CD14-positive monocyte (primary cell): ENCODE measurements around the gene DAZAP1. TPM values are rescaled to one million over a fixed set of nuclear protein-coding genes. Genes with fewer than 3 reads are reported as not detected.

Experiments used
- DNase-seq, 3 donors: peaks; one replicate each; pipeline ENCODE4 v3.0.0-alpha.2; 2011 to 2022
- H2AFZ ChIP-seq: 2 replicates; pipeline ENCODE4 v1.6.0; 2012; ENCODE audit warnings: mild to moderate bottlenecking, low read depth, low read length, inconsistent platforms; ENCODE audit not compliant: insufficient read depth, poor library complexity, severe bottlenecking
- H3K27ac ChIP-seq, 2 donors: 1 replicate in 1 of 2; 2 replicates in 1 of 2; pipeline ENCODE4 v1.5.1; 2012 to 2013; ENCODE audit warnings: low read length in 2 of 2, control low read depth in 1 of 2, inconsistent platforms in 1 of 2, low read depth in 1 of 2, mild to moderate bottlenecking in 1 of 2
- H3K27me3 ChIP-seq, 2 donors: one replicate each; pipeline versions ENCODE4 v1.6.0 to v1.6.1; 2011 to 2013; ENCODE audit warnings: low read length in 2 of 2; ENCODE audit not compliant: control insufficient read depth in 2 of 2, insufficient read depth in 2 of 2
- H3K36me3 ChIP-seq, 2 donors: replicated peaks in 1 of 2; 1 replicate in 1 of 2; 2 replicates in 1 of 2; pipeline versions ENCODE4 v1.5.1 to v1.6.1; 2012 to 2013; ENCODE audit warnings: low read length in 2 of 2, control low read depth in 1 of 2, inconsistent platforms in 1 of 2, mild to moderate bottlenecking in 1 of 2; ENCODE audit not compliant: insufficient read depth in 2 of 2, control insufficient read depth in 1 of 2
- H3K4me1 ChIP-seq, 2 donors: 1 replicate in 1 of 2; 2 replicates in 1 of 2; pipeline versions ENCODE4 v1.5.1 to v1.6.1; 2012 to 2013; ENCODE audit warnings: low read length in 2 of 2, control low read depth in 1 of 2, inconsistent platforms in 1 of 2, mild to moderate bottlenecking in 1 of 2, moderate library complexity in 1 of 2; ENCODE audit not compliant: insufficient read depth in 2 of 2, control insufficient read depth in 1 of 2
- H3K4me2 ChIP-seq: replicated peaks from 2 replicates; pipeline ENCODE3; 2012; ENCODE audit warnings: low read length, moderate library complexity, mild to moderate bottlenecking; ENCODE audit not compliant: poor library complexity, severe bottlenecking; ENCODE audit errors: extremely low read depth
- H3K4me3 ChIP-seq, 3 experiments: fragments of 200-600 bp in 1 of 3; sonication (generic) in 1 of 3; replicated peaks in 1 of 3; 1 replicate in 2 of 3; 2 replicates in 1 of 3; pipeline ENCODE4 v1.5.1; 2011 to 2013; ENCODE audit warnings: low read length in 3 of 3, mild to moderate bottlenecking in 3 of 3, control low read depth in 2 of 3, low read depth in 2 of 3, inconsistent platforms in 1 of 3, moderate library complexity in 1 of 3
- H3K79me2 ChIP-seq: 2 replicates; pipeline ENCODE4 v1.6.0; 2012; ENCODE audit warnings: mild to moderate bottlenecking, control low read depth, inconsistent platforms, low read length, moderate library complexity; ENCODE audit not compliant: insufficient read depth
- H3K9ac ChIP-seq: 2 replicates; pipeline ENCODE4 v1.6.0; 2017; ENCODE audit warnings: low read length, mild to moderate bottlenecking; ENCODE audit not compliant: insufficient read depth, poor library complexity, severe bottlenecking
- H3K9me3 ChIP-seq, 2 donors: replicated peaks in 1 of 2; 1 replicate in 1 of 2; 2 replicates in 1 of 2; pipeline versions ENCODE4 v1.5.1 to v1.6.1; 2012 to 2013; ENCODE audit warnings: low read length in 2 of 2, control low read depth in 1 of 2; ENCODE audit not compliant: control insufficient read depth in 1 of 2, insufficient read depth in 1 of 2
- H4K20me1 ChIP-seq: 2 replicates; pipeline ENCODE4 v1.6.0; 2012; ENCODE audit warnings: mild to moderate bottlenecking, low read length, control low read depth, moderate library complexity; ENCODE audit not compliant: insufficient read depth
- H3K27ac Mint-ChIP-seq, 7 donors: one replicate each; pipeline ENCODE4 v1.8.0; 2020; ENCODE audit warnings: mild to moderate bottlenecking in 7 of 7, mixed read lengths in 7 of 7, moderate library complexity in 6 of 7, inconsistent platforms in 2 of 7
- H3K27me3 Mint-ChIP-seq, 3 donors: one replicate each; pipeline ENCODE4 v1.8.0; 2021 to 2022; ENCODE audit warnings: low read depth in 3 of 3, mild to moderate bottlenecking in 3 of 3, mixed read lengths in 3 of 3, moderate library complexity in 3 of 3, inconsistent platforms in 1 of 3
- H3K36me3 Mint-ChIP-seq, 2 donors: one replicate each; pipeline ENCODE4 v1.8.0; 2020; ENCODE audit warnings: mixed read lengths in 2 of 2, inconsistent platforms in 1 of 2, mild to moderate bottlenecking in 1 of 2
- H3K4me1 Mint-ChIP-seq: one replicate; pipeline ENCODE4 v1.8.0; 2020; ENCODE audit warnings: mild to moderate bottlenecking, mixed read lengths
- H3K4me3 Mint-ChIP-seq, 2 donors: one replicate each; pipeline ENCODE4 v1.8.0; 2020; ENCODE audit warnings: mild to moderate bottlenecking in 2 of 2, mixed read lengths in 2 of 2, moderate library complexity in 1 of 2
- H3K9me3 Mint-ChIP-seq, 7 donors: one replicate each; pipeline ENCODE4 v1.8.0; 2020 to 2022; ENCODE audit warnings: mixed read lengths in 7 of 7, mild to moderate bottlenecking in 6 of 7, moderate library complexity in 6 of 7, inconsistent platforms in 2 of 7
- CTCF ChIP-seq: fragments of 200-600 bp; IDR thresholded peaks from one replicate; pipeline ENCODE4 v1.8.0; 2022; ENCODE audit warnings: antibody characterized with exemption, mild to moderate bottlenecking
- WGBS: methylation state at CpG from one replicate; pipeline ENCODE4 v1.1.5; 2013; ENCODE audit warnings: missing lambda C conversion rate; ENCODE audit not compliant: insufficient coverage; 5-methylcytosine and 5-hydroxymethylcytosine counted together
- intact Hi-C, 2 donors: fragments of 100-400 bp; cut with micrococcal nuclease; formaldehyde crosslinking; loops; one replicate each; pipeline versions ENCODE4 v1.15.0 to v1.15.1; 2023
- polyA minus RNA-seq: library from RNA; depleted of rRNA, polyadenylated mRNA; stranded (reverse); fragments of >200 nt; gene quantifications from 2 replicates; pipeline ENCODE4 v1.2.3, GENCODE V29; 2012
- polyA plus RNA-seq, 3 donors: library from polyadenylated mRNA; depleted of rRNA in 1 of 3; unstranded in 2 of 3; stranded (reverse) in 1 of 3; fragments of 300-500 nt in 2 of 3; fragments of >200 nt in 1 of 3; fragmentation: Illumina TruSeq in 2 of 3; gene quantifications; 1 replicate in 2 of 3; 2 replicates in 1 of 3; pipeline ENCODE4 v1.2.3, GENCODE V29; 2012 to 2021
- total RNA-seq, 12 experiments: library from RNA in 1 of 12; stranded (reverse) in 1 of 12; fragments of 120-200 nt in 1 of 12; gene quantifications; one replicate each; pipeline ENCODE4 v1.2.4 and lab custom pipeline; 2013 to 2026; ENCODE audit warnings: mixed read lengths in 6 of 12, inconsistent platforms in 1 of 12

DAZAP1 gene
- total RNA-seq (2013): 72.3 TPM
- polyA plus RNA-seq (10 to 100 TPM in 1 of 3 donors, 1 to 10 TPM in 2; 3.3 to 57.1 (median 4.2) TPM), polyA minus RNA-seq (31.3 and 39.2 TPM in 2 replicates), total RNA-seq (lab: John Stamatoyannopoulos, UW) (29.2 to 94.1 (median 71.9) reads per million in 11 experiments)

GRCh38 chr19:1407528-1408299 is at the start of gene DAZAP1:
Gene DAZAP1, plus strand, starts transcription at chr19:1407586. Its CDS starts 188 bp downstream, at chr19:1407774.
- intact Hi-C loops: no loop called here
- H3K4me3 ChIP-seq: peak within 1 kb of the TSS; percentile 87 to 92 (median 90)
- H3K9me3 ChIP-seq: no peaks in the 10 kb centered on the region
- peak within 1 kb of the TSS; percentile 94 for H3K9ac ChIP-seq
- H3K27ac Mint-ChIP-seq: peak within 1 kb of the TSS; percentile 46 to 82 (median 76)
- no peak for TF ChIP-seq CTCF
- peak within 1 kb of the TSS; percentile 31 for H2AFZ ChIP-seq
- H4K20me1 ChIP-seq: peaks cover 44% of the 10 kb centered on the region
- H3K4me3 Mint-ChIP-seq: peak within 1 kb of the TSS; percentile 78 to 91
- H3K9me3 Mint-ChIP-seq: peaks cover 0 to 3% (median 0%) of the 10 kb centered on the region in 7 donors
- under 1% methylated on average over 111 of the region's 121 CpGs for whole genome bisulfite sequencing
- no peak for DNase-seq
- H3K36me3 ChIP-seq: peaks cover 11 to 12% of the 10 kb centered on the region in 2 donors
- peaks cover 11 to 16% (median 11%) of the 10 kb centered on the region in 3 donors for H3K27me3 Mint-ChIP-seq
- peak within 1 kb of the TSS; percentile 93 for H3K4me2 ChIP-seq
- peaks cover 11 to 22% of the 10 kb centered on the region in 2 donors for H3K36me3 Mint-ChIP-seq
- peak within 1 kb of the TSS; percentile 64 to 81 for H3K27ac ChIP-seq
- peaks cover 50% of the 10 kb centered on the region for H3K4me1 Mint-ChIP-seq
- peaks cover 51% of the 10 kb centered on the region for H3K79me2 ChIP-seq
- H3K4me1 ChIP-seq: peaks cover 34 to 48% of the 10 kb centered on the region in 2 donors
- H3K27me3 ChIP-seq: peaks cover 0 to 9% of the 10 kb centered on the region in 2 donors

GRCh38 chr19:1360126-1360817 is 47.1 kb upstream of the DAZAP1 start:
- 96% methylated on average over 29 of the region's 30 CpGs for WGBS
- no peaks in the 10 kb centered on the region for H3K79me2 ChIP-seq
- Mint-ChIP-seq H3K9me3 (peaks cover 0 to 5% (median 0%) of the 10 kb centered on the region in 7 donors), H3K4me1 (peaks cover 32% of the 10 kb centered on the region), H3K27ac (peak overlapping the region in 1 of 7 donors; percentile 69), H3K4me3 (no peak overlapping the region), H3K27me3 (peaks cover 7 to 13% (median 7%) of the 10 kb centered on the region in 3 donors), H3K36me3 (peaks cover 60 to 66% of the 10 kb centered on the region in 2 donors)
- peaks cover 16 to 48% of the 10 kb centered on the region in 2 donors for H3K36me3 ChIP-seq
- H3K4me3 ChIP-seq: no peak overlapping the region
- intact Hi-C loops: no loop called here
- H4K20me1 ChIP-seq: no peaks in the 10 kb centered on the region
- H3K4me1 ChIP-seq: peaks cover 25 to 35% of the 10 kb centered on the region in 2 donors
- H3K4me2 ChIP-seq: no peak overlapping the region
- H2AFZ ChIP-seq: no peak overlapping the region
- no peak overlapping the region for H3K9ac ChIP-seq
- H3K9me3 ChIP-seq: no peaks in the 10 kb centered on the region
- H3K27ac ChIP-seq: no peak overlapping the region
- TF ChIP-seq CTCF: no peak
- peaks cover 0 to 5% of the 10 kb centered on the region in 2 donors for H3K27me3 ChIP-seq
- no peak for DNase-seq
